HepG2 (cell line): ENCODE data around the gene ZNF221.

Source experiments
- CTCF ChIP-seq: sonication (generic); formaldehyde crosslinking; IDR thresholded peaks from 2 replicates; pipeline ENCODE4 v1.5.0; 2020; ENCODE audit warnings: mild to moderate bottlenecking, missing genetic modification reagents, moderate library complexity
- GABPB1 ChIP-seq: IDR thresholded peaks from 2 replicates; pipeline ENCODE4 v1.6.1; 2016; ENCODE audit warnings: mild to moderate bottlenecking, missing genetic modification reagents, moderate library complexity, missing compliant biosample characterization
- MAFG ChIP-seq: sonication (generic); formaldehyde crosslinking; IDR thresholded peaks from 2 replicates; pipeline ENCODE4 v1.5.1; 2020; ENCODE audit warnings: mild to moderate bottlenecking, missing genetic modification reagents
- MZF1 ChIP-seq: sonication (generic); formaldehyde crosslinking; IDR thresholded peaks from 2 replicates; pipeline ENCODE4 v1.8.1; 2023; ENCODE audit warnings: mild to moderate bottlenecking, missing genetic modification reagents, borderline replicate concordance
- PCBP1 ChIP-seq: fragments of 200-400 bp; formaldehyde crosslinking; IDR thresholded peaks from 2 replicates; pipeline ENCODE4 v1.6.1; 2017; ENCODE audit warnings: mild to moderate bottlenecking, low read depth, low read length, borderline replicate concordance
- POLR2G ChIP-seq: fragments of 200-400 bp; formaldehyde crosslinking; IDR thresholded peaks from 2 replicates; pipeline ENCODE4 v1.6.1; 2018; ENCODE audit warnings: mild to moderate bottlenecking, low read depth, low read length, moderate library complexity
- TCF7L2 ChIP-seq: IDR thresholded peaks from 2 replicates; pipeline ENCODE4 v1.6.1; 2011; ENCODE audit warnings: mild to moderate bottlenecking, low read depth, low read length, moderate library complexity
- ZNF224 ChIP-seq: sonication (generic); formaldehyde crosslinking; IDR thresholded peaks from 2 replicates; pipeline ENCODE4 v1.5.0; 2020; ENCODE audit warnings: mild to moderate bottlenecking, missing genetic modification reagents
- ZNF766 ChIP-seq: sonication (generic); formaldehyde crosslinking; IDR thresholded peaks from 2 replicates; pipeline ENCODE4 v1.5.0; 2020; ENCODE audit warnings: missing genetic modification reagents, borderline replicate concordance

- TF ChIP-seq TCF7L2 (no peak), MZF1 (CRISPR knock-in tag) (no peak), ZNF224 (no peak), GABPB1 (CRISPR knock-in tag) (no peak), ZNF766 (CRISPR knock-in tag) (no peak), POLR2G (no peak), MAFG (no peak), PCBP1 (no peak), CTCF (CRISPR knock-in tag) (no peak)
Measured at GRCh38 chr19:43940719-43941118, 10.3 kb upstream of the ZNF221 start.
